Tibial nerve (tissue), 3 donors: ENCODE measurements around the gene MRNIP.

ENCODE experiments used
- EP300 ChIP-seq, 2 donors: sonication (generic); formaldehyde crosslinking; IDR thresholded peaks; one replicate each; pipeline ENCODE4 v1.6.1; 2017; ENCODE audit warnings: antibody characterized with exemption in 2 of 2, mild to moderate bottlenecking in 1 of 2
- POLR2A ChIP-seq, 2 donors: fragments of 450-650 bp; IDR thresholded peaks; one replicate each; pipeline ENCODE4 v1.6.1; 2017; ENCODE audit warnings: antibody characterized with exemption in 2 of 2, mild to moderate bottlenecking in 2 of 2, moderate library complexity in 2 of 2

DNA sequence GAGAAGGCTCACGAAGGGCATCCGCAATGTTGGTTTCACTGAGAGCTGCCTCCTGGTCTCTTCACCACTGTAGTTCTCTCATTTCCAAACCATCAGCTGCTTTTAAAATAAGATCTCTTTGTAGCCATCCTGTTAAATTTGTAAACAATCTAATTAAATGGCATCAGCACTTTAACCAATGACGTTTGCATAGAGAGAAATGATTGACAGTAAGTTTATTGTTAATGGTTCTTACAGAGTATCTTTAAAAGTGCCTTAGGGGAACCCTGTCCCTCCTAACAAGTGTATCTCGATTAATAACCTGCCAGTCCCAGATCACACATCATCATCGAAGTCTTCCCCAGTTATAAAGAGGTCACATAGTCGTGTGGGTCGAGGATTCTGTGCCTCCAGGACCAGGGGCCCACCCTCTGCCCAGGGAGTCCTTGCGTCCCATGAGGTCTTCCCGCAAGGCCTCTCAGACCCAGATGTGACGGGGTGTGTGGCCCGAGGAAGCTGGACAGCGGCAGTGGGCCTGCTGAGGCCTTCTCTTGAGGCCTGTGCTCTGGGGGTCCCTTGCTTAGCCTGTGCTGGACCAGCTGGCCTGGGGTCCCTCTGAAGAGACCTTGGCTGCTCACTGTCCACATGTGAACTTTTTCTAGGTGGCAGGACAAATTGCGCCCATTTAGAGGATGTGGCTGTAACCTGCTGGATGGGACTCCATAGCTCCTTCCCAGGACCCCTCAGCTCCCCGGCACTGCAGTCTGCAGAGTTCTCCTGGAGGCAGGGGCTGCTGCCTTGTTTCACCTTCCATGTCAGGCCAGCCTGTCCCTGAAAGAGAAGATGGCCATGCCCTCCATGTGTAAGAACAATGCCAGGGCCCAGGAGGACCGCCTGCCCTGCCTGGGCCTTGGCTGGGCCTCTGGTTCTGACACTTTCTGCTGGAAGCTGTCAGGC lies 21.3 kb downstream of the MRNIP start:
- TF ChIP-seq EP300 (IDR thresholded peaks at IDR 0.05): no peak
- TF ChIP-seq POLR2A (IDR thresholded peaks at IDR 0.05): no peak
